ENCODE measurements around the gene COG4.
"Not testable (repeated sequence)": the region's sequence is repeated elsewhere in the genome, so short reads cannot be mapped to it uniquely, and the experiment has no call there.

Gene COG4

DNA sequence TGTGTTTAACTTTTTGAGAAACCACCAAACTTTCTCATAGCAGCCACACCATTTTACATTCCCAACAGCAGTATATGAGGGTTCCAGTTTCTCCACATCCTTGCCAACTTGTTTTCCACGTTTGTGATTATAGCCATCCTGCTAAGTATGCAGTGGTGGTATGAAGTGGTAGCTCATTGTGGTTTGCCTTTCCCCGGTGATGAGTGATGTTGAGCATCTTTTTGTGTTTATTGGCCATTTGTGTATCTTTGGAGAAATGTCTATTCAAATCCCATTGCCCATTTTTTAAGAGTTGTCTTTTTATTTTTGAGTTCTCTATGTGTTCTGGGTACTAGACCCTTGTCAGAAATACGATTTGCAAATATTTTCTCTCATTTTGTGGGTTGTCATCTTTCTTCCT is 17.6 kb upstream of the COG4 start:
- H3K36me3 ChIP-seq (replicated peaks), result peaks cover 95% of the 10 kb centered on the region
- TF ChIP-seq, protein P1, sequence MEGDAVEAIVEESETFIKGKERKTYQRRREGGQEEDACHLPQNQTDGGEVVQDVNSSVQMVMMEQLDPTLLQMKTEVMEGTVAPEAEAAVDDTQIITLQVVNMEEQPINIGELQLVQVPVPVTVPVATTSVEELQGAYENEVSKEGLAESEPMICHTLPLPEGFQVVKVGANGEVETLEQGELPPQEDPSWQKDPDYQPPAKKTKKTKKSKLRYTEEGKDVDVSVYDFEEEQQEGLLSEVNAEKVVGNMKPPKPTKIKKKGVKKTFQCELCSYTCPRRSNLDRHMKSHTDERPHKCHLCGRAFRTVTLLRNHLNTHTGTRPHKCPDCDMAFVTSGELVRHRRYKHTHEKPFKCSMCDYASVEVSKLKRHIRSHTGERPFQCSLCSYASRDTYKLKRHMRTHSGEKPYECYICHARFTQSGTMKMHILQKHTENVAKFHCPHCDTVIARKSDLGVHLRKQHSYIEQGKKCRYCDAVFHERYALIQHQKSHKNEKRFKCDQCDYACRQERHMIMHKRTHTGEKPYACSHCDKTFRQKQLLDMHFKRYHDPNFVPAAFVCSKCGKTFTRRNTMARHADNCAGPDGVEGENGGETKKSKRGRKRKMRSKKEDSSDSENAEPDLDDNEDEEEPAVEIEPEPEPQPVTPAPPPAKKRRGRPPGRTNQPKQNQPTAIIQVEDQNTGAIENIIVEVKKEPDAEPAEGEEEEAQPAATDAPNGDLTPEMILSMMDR (IDR thresholded peaks at IDR 0.05; ENCODE audit: low read depth, low read length, missing control alignments), result no peak
- H3K27me3 ChIP-seq (replicated peaks), result no peaks in the 10 kb centered on the region
- in situ Hi-C loops (cut with HindIII; ENCODE audit: low pct_ligation_motif_present, low sequenced_read_pairs), result no loop called here
- no peak for DNase-seq
- H3K4me3 ChIP-seq (ENCODE audit: low read depth, low read length), result no peak overlapping the region
- H3K27ac ChIP-seq, result no peak overlapping the region

DNA sequence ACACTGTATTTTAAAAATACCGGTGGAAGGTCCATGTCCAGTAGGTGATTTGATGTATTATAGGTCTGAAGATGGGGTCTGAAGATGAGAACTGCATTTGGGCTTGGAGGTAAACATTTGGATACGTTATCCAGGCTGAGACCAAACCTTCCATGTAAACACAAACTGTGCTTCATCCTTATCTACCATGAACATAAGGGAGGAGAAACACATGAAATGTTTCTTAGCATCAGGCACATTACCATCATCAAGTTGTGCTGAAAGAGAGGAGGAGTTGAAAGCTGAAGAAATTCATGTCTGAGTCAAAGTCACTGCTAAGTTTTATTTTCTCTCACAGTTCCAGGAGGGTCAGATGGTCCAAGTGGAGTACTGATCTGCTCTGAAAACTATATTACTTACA is 11.6 kb upstream of the COG4 start:
- in situ Hi-C loops (cut with HindIII; ENCODE audit: low pct_ligation_motif_present, low sequenced_read_pairs), result loop anchor here (5.0 kb wide), 1 partner anchor 32 kb away; no protein-coding TSS in a partner anchor

GRCh38 chr16:70529954-70530353 is 6.6 kb upstream of the COG4 start:
- H3K27ac ChIP-seq; H3K27me3 ChIP-seq (replicated peaks); H3K4me3 ChIP-seq (ENCODE audit: low read depth, low read length); DNase-seq: not testable (repeated sequence)
- peaks cover 55% of the 10 kb centered on the region for H3K36me3 ChIP-seq (replicated peaks)
- in situ Hi-C loops (cut with HindIII; ENCODE audit: low pct_ligation_motif_present, low sequenced_read_pairs), result loop anchor here (5.0 kb wide), 1 partner anchor 37 kb away; no protein-coding TSS in a partner anchor

More for the DNA sequence above, 11.6 kb upstream of the COG4 start:
- H3K27me3 ChIP-seq (replicated peaks), result no peaks in the 10 kb centered on the region
- no peak for DNase-seq
- H3K4me3 ChIP-seq (ENCODE audit: low read depth, low read length), result no peak overlapping the region
- no peak overlapping the region for H3K27ac ChIP-seq
- H3K36me3 ChIP-seq (replicated peaks), result peaks cover 85% of the 10 kb centered on the region
- TF ChIP-seq, protein P1 (IDR thresholded peaks at IDR 0.05; ENCODE audit: low read depth, low read length, missing control alignments), result no peak

DNA sequence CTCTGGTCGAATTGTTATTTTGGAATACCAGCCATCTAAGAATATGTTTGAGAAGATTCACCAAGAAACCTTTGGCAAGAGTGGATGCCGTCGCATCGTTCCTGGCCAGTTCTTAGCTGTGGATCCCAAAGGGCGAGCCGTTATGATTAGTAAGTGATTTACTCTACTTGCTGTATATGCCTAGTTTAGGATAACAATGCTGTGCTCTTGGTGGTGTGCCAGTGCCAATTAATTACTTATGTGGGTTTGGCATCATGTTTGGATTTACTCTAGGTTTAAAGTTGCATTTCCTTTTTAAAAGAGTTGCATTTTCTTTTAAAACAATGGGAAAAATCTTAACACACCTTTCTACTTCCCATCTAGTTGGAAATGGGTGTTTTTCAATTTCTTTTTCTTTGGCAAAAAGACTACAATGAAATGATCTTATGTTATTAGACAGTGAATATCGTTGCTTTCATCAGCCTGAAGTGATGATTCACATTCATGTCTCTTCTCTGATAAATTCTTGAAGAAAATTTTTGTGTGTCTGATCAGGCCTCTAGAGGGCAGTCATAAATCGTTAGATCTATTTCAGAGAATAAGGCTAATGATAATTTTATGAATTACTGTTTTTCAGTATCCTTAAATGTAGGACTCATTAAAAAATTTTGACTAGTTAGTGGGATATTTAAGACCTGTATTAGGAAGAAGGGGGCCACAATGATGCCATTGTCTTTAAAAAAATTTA is 5.9 kb upstream of the COG4 start:
- TF ChIP-seq, protein P1 (IDR thresholded peaks at IDR 0.05; ENCODE audit: low read depth, low read length, missing control alignments), result peak; percentile 44
- Histone ChIP-seq H3K36me3 (replicated peaks) (peaks cover 48% of the 10 kb centered on the region), H3K27ac (no peak overlapping the region), H3K4me3 (ENCODE audit: low read depth, low read length) (no peak overlapping the region), H3K27me3 (replicated peaks) (no peaks in the 10 kb centered on the region)
- in situ Hi-C loops (cut with HindIII; ENCODE audit: low pct_ligation_motif_present, low sequenced_read_pairs), result no loop called here
- DNase-seq, result peak; percentile 51

- Histone ChIP-seq H3K27ac (no peak overlapping the region), H3K4me3 (ENCODE audit: low read depth, low read length) (no peak overlapping the region), H3K27me3 (replicated peaks) (no peaks in the 10 kb centered on the region), H3K36me3 (replicated peaks) (peaks cover 35% of the 10 kb centered on the region)
- in situ Hi-C loops (cut with HindIII; ENCODE audit: low pct_ligation_motif_present, low sequenced_read_pairs), result no loop called here
- TF ChIP-seq, protein P1 (IDR thresholded peaks at IDR 0.05; ENCODE audit: low read depth, low read length, missing control alignments), result no peak
- no peak for DNase-seq
These were observed 4.1 kb upstream of the COG4 start for GRCh38 chr16:70527315-70527996.

DNA sequence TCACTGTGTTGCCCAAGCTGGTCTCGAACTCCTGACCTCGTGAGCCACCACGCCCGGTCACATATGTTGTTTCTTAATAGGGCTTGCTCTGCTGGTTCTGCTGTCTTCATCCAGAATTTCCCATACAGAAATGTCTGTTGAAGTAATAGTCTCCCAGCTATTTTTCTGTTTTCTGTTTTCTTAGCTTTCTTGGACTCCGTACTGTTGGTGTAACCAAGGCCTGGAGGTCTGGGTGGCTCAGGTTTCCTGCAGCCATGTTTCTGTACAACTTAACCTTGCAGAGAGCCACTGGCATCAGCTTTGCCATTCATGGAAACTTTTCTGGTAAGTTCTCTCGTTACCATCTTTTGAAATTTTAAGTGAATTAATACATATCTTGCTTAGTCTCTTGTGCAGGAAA is 3.0 kb upstream of the COG4 start:
- DNase-seq, result no peak
- H3K27me3 ChIP-seq (replicated peaks), result no peaks in the 10 kb centered on the region
- H3K27ac ChIP-seq, result no peak overlapping the region
- in situ Hi-C loops (cut with HindIII; ENCODE audit: low pct_ligation_motif_present, low sequenced_read_pairs), result no loop called here
- peaks cover 26% of the 10 kb centered on the region for H3K36me3 ChIP-seq (replicated peaks)
- H3K4me3 ChIP-seq (ENCODE audit: low read depth, low read length), result peak overlapping the region; percentile 6
- TF ChIP-seq, protein P1 (IDR thresholded peaks at IDR 0.05; ENCODE audit: low read depth, low read length, missing control alignments), result no peak

GRCh38 chr16:70524399-70524825 is 1.1 kb upstream of the COG4 start:
- Histone ChIP-seq H3K36me3 (replicated peaks) (peaks cover 10% of the 10 kb centered on the region), H3K4me3 (ENCODE audit: low read depth, low read length) (peak overlapping the region; percentile 93), H3K27ac (peak overlapping the region; percentile 79)
- in situ Hi-C loops (cut with HindIII; ENCODE audit: low pct_ligation_motif_present, low sequenced_read_pairs); H3K27me3 ChIP-seq (replicated peaks): not testable (repeated sequence)
- DNase-seq, result peak; percentile 13
